Sigmoid colon (tissue), 3 donors: ENCODE data around the gene ABO.

Source experiments
- POLR2A ChIP-seq, 2 donors: fragments of 450-650 bp; IDR thresholded peaks; one replicate each; pipeline ENCODE4 v1.6.1; 2016; ENCODE audit warnings: antibody characterized with exemption in 2 of 2, mild to moderate bottlenecking in 2 of 2, moderate library complexity in 2 of 2
- TF ChIP-seq, protein P1 (sequence below), 4 experiments: fragments of 450-650 bp in 3 of 4; fragments of 200-600 bp in 1 of 4; IDR thresholded peaks; one replicate each; pipeline ENCODE4 v1.5.1; 2016 to 2019; ENCODE audit warnings: antibody characterized with exemption in 4 of 4, mild to moderate bottlenecking in 3 of 4, moderate library complexity in 2 of 4

DNA sequence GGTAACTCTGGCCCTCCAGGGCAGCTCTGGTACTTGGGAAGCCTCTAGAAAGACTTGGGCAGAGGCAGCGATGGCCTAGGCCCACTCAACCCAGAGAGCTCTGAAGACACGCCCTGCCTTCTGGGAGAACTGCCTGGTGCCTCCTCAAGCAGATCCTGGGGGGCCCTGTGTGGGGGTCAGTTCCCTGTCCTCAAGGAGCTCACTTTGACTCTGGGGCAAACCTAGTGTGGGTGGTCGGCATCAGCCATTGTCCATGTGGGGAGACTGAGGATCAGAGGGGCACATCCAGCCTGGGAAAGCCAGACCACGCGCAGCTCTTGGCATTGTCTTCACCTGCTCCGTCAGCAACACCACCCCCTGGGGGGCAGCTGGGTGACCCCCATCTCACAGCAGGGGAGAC, 28.0 kb downstream of the ABO start:
- TF ChIP-seq, protein P1, sequence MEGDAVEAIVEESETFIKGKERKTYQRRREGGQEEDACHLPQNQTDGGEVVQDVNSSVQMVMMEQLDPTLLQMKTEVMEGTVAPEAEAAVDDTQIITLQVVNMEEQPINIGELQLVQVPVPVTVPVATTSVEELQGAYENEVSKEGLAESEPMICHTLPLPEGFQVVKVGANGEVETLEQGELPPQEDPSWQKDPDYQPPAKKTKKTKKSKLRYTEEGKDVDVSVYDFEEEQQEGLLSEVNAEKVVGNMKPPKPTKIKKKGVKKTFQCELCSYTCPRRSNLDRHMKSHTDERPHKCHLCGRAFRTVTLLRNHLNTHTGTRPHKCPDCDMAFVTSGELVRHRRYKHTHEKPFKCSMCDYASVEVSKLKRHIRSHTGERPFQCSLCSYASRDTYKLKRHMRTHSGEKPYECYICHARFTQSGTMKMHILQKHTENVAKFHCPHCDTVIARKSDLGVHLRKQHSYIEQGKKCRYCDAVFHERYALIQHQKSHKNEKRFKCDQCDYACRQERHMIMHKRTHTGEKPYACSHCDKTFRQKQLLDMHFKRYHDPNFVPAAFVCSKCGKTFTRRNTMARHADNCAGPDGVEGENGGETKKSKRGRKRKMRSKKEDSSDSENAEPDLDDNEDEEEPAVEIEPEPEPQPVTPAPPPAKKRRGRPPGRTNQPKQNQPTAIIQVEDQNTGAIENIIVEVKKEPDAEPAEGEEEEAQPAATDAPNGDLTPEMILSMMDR (IDR thresholded peaks at IDR 0.05): no peak
- TF ChIP-seq POLR2A (IDR thresholded peaks at IDR 0.05): no peak
